CD4-positive, alpha-beta T cell treated with Interleukin-17A for 1 hour (primary cell): ENCODE data around the gene MYO1A.

Experiments
- DNase-seq: peaks from one replicate; pipeline ENCODE4 v3.0.0-alpha.2; 2020

The MYO1A gene

DNA sequence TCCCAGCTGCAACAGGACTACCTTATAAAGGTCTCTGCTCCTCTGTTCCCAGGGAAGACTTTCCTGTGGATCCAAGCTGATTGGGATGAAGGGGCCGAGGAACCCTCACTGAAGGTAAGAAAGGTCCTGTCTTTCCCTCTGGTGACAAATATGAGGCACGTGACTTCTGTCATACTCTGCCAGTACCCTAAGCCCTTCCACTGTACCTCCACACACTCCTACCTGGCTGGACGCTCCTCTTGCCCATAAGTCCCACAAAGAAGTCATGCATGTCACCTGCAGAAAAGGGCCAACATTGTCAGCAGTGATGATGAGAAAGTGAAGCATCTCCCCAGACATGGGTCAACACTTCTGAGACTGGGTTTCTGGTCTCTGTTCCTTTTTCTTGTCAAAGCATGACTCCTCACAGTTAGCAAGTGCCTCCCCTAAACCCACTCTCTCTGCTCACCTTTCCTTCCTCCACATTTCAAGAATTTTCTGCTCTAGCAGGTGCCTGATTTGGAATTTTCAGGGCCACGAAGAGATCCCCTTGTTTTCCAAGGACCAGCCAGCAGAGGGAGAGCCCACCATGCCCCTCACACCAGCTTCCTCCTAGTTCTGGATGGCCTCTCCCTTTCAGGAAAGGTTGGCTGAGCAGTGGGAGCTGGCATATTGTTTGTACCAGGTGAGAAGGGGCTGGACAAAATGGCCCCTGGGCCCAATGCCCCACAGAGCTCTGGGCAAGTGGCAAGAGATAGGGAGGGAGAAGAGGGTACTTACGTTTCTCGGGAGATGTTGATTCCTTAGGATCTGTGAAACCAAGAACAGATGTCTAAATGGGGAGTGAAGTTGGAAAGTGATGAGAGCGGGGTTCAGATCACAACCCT lies 37.1 kb downstream of the MYO1A start:
- no peak for DNase-seq

DNA sequence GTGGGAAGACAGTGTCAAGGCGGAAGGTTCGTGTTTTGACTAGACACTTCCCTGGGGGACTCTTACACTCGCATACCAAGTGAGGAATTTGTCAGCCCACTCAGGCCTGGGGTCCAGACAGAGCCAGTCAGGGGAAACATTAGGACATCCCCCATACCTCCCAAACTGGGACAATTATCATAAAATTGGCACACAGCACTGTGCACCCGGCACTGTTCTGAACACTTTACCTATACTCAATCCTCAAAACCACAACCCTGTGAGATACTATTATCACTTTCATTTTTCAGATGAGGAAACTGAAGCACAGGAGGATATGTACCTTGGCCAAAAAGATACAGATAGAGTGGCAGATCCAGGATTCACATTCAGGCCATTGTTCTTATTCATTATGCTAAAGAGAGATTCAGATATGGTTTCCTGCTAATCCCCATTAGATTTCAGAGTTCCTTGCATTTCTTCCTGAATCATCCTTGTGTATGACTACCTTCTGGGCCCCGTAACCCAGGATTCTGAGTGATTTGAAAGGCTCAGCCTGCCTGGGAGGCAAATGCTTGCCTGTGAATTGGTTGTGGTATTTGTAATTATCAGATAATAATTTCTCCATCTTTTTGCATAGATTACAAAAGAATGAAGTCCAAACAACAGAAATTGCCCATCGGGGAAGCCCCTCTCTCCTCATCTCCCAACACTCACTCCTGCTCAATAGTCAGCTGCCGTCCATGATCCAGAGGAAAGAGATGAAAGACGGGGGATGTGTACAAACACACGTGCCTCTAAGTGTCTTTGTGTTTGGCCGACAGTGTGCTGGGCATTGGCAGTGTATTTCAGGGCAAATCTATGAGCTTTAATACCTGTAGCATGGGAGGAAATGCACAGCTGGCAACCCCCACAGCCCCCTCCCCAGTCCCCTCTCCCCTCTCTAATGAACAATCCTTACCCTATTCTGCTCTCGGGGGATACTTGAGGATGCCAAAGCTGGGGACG lies 38.2 kb downstream of the MYO1A start:
- DNase-seq, result peak; percentile 37

DNA sequence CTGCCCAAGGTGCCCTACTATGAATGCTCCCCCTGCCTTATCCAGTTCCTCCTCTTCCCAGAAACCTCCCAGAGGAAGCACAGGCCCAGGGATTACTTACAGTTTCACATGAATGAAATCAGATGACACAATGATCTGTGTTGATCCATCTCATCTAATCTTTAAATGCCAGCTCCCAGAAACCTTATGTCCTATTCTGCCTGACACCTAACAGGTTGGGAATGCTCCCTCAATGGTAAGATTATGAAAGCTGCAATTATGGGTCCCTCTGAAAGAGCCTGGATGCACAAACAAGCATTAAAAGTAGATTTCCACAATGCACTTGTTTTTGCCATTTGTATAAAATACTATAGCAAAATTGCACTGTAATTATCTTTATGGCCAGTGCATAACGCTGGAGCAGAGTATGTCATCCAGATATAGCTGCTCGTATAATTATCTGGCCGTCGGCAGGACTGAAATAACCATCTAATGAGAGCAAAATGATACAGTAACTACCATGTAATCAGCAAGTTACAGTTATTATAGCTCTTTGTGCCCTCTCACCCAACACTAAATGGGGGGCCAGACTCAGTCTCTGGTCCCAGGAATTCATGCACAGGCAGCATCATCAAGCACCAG lies 39.2 kb downstream of the MYO1A start:
- no peak for DNase-seq

DNA sequence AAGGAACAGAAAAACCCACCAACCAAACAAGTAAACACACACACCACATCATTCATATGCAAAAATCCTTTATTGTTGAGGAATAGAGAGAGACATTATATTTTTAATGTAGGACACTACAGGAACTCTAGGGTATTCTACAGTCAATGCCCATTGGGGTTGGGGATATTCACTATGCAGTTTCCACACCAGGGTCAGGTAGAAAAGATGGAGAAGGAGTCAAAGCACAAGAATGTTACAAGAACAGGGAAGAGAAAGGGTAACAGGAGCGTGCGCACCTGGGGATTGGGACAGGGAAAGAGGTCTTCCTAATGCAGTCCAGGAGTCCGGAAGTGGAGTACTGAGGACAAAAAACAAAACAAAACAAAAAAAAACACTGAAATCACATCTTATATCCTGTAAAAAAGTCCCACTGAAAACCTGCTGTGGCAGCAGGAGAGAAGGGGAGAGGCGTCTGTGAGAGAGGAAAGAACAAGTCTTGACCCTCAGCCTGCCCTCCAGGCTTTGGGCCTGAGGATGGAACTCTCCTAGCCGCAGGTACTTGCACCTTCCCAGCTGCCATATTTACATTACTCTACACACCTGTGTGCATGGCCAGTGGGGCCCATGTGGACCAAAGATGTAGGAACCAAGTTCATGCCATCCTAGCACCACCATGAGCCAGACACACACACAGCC lies 39.8 kb downstream of the MYO1A start:
- DNase-seq, result no peak

DNA sequence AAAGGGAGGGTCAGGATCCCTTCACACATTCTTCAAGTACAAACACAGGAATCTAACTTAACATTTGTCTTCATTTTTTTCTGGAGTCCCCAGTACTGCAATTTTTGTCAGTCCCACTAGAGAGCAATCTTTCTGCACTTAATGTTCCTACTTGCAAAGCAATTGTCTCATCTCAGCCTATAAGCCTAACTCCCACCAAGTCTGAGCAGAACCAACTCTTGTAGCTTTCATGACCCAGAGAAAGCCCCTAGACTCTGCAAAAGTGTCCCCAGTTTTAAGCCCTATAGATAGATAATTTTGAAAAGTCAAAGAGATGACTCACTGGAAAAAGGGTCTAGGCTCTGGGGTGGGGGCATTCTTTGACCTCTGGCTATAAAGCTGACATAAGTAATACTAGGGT lies 41.8 kb downstream of the MYO1A start:
- peak; percentile 74 for DNase-seq

DNA sequence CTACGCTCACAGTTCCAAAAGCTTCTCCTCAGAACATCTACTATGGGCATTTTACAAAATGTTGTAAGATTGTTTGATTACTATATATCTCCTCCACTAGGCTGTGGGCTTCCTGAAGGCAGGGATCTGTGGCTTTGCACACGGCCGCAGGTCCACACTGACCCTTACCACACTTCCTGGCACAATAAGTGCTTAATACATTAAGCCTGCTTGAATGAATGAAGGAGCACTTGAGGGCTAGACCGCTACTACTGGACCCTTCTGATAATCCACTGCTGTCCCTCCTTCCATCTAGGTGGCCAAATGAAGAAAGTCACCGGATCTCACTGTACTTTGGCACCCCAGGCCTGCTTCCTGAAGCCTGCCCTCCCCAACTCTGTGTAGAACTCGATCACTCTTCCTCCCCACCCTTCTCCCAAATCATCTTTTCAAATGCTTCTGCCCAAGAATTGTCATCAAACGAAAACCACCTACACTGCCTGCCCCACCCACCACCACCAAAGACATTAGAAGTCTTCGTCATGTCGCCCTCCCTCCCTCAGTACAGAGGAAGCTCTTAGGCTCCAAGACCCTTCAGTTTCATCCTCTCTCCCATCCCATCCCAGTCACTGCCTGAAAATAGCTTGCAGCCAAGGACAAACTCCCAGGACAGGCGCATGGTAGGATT lies 43.0 kb downstream of the MYO1A start:
- no peak for DNase-seq

DNA sequence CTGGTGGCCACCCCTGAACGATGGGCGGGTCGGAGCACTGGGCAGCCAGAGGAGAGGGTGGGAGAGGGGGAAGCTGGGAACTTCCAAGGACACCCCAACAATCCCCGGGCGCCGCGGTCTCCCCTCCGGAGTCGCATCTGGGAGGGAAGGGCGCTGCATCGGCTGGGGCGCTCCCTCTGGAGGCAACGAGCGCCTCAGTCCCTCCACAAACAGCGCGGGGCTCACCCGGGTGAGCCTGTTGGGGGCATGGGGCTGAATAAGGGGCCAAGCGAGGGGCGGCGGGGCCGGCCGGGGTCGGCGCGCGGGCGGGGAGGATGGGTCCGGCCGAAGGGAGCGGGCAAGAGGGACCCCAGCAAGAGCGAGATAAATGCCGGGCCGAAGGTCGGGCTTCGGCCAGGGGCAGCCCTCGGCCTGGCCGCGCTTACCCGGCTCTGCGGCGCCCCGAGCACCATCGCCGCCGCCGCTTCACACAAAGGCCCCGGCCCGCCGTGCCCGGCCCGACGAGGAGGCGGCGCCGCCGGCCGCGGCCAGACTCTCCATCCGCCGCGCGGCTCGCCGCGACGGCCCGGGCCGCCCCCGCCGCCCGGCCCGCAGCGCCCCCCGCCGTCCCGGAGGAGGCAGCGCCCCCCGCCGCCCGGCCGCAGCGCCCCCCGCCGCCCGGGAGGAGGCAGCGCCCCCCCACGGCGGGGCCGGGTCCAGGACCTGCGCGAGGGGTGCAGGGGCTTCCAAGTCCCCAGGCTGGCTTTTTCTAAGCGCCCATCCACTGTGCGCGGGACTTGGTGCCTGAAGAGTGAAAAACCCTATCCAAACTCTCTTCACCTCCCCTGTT lies 43.7 kb downstream of the MYO1A start, which contains the start of gene ZBTB39:
Gene ZBTB39 (minus strand): TSS at position 567 of the 829 bp plus-strand sequence. CDS start 1,629 bp downstream, outside the sequence.
- DNase-seq, result peak; percentile 65

DNA sequence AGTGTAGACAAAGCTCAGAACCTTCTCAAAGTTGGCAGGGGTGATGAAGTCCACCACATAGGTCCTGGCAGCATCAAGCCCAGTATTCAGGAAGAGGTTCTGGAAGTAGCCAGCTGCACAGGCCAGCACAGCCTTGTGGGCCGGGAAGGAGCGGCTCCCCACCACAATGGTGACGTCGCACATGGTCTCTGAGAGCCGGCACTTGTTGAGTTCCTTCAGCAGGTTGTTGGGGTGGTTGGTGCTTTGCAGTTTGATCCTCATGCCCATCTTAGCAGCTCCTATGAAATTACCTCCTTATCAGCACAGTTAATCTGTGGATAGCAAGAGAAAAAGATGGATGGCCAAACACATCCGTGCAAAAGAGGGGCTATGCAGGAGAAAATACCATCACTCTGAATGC lies 45.3 kb downstream of the MYO1A start:
- no peak for DNase-seq

DNA sequence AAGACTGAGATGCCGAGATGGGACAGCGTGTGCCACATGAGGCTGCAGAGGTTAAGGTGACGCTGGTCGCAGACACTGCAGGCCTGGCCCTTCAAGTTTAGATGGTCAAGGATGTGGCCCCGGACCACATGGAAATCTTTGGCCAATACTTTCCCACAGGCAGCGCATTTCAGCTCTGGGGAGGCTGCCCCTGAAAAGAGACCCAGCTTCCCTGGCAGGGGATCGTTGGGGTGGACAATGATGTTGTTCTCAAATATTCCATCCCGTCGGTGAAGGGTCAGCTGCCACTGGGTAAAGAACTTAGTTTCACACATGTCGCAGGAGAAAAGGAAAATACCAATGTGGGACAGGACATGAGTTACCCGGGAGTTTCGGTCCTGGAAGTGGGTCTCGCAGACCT lies 46.5 kb downstream of the MYO1A start:
- DNase-seq, result no peak

DNA sequence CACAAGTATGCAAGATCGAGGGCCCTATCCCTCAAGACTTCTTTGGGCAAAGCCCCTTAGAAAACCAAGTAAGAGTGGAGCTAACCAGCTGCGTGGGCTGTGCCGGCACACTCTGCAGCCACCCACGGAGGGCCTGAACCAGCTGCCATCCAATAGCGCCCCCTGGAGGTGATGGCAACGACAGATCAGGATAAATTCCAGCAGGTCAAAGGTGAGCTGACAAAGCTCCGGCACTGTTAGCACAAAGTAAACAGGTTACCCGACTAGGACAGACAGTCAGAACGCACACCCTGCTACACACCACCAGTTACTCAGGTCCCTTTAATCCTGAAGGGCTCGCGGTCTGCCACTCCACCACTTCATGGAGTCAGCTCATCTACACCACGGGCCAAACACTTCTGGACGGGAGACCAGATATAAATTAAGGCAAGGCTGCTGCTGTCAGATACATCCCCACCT lies 48.5 kb downstream of the MYO1A start:
- peak; percentile 79 for DNase-seq

DNA sequence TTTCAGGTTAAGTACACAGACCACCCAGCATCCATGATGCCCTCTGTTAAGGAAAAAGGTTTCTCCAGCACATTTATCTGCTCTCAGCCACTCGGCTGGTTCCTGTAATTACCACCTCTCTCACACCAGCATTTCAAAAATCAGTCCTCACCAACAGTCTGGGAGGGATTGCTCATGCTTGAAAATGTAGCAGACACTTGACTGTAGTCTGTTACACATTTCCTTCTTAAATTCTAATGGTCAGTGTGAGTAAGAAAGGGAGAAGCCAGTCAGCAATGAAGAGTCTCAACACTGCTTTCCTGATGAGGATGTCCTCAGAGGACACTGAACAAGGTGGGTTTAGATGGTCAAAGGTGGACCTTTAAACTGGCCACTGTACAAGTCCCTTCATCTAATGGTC lies 49.5 kb downstream of the MYO1A start:
- DNase-seq, result no peak

DNA sequence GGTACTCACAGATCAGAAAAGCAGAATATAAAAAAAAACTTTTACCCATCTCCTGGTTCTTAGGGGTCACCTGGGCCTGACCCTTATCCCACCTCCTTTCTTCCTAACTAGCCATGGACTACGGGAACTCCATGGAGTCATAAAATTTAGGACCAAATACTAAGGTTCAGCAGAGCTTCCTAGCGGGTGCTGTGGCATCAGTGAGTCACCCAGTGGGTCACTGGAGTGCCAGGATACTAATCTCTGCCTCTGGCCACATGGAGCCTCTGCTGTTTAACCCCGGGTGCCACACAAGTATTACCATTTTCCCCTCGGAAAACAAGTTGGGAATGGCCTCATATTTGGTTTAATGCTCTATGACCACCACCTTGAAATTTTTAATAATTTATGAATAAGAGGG lies 50.5 kb downstream of the MYO1A start:
- DNase-seq, result no peak

DNA sequence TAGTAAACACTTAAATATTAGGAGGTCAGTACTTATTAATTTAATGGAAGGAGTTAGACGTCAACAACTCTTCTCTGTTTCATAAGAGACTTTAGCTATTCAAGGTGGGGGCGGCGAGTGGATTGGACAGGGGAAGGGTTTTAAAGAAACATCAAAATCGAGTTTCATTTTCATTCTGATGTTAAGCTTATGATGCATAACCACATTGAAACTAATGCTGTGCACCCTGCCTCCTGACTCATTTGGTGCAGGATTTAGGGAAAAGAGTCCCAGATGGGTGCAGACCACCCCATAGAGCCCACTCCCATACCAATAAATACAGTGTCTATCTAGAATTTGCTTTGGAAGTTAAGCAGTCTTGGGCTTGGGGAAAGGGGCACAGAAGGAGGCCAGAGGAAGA lies 50.9 kb downstream of the MYO1A start:
- DNase-seq, result no peak

DNA sequence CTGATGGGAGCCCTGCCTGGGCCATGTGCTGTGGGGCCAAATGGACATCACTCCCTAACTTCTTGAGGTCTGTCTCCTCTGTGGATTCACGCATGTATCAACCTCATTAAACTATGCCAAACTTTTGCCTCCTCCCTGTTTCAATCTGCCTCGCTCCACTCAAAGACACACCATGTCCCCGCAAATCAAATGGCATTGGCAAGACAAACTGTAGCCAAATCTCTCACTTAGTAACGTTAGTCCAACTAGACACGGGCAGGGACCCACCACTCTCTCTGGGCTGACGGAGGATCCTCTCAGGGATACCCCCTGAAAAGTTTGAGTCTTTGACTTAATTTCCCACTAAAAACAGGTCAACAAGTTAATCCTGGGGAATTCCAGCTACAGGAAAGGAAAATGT lies 51.6 kb downstream of the MYO1A start:
- DNase-seq, result no peak

DNA sequence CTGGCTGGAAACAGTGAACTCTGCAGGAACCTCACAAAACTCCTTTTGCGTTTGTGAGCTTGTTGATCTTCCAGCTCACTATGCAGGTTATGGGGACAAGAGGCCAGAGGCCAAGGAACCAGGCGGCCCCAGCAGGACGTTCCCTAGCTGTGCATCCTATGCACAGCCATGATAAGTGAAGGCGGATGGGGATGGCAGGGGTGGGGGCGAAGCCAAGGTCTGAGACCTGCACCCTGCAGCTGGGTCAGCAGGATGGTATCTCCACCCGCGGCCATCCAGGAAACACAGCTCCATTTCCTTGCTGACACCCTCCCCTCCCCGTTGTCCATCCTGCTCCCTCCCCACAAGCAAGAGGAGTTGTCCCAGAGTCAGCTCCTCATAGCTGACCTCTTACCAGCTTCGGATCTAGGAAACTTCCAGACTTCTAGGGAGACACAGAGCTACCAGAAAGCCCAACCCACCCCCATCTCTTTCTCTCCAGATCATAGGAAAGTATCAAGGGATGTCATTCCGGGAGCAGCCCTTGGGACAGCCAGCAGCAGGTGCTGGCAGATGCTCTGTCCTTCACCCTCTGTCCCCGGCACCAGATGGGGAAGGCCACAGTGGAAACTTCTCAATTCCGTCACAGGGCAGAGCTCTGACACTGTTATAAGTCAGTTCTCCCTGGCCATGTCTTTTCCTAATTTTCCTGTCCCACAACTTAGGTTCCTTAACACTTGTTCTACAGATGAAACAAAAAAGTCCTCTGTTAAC lies 53.0 kb downstream of the MYO1A start:
- no peak for DNase-seq

DNA sequence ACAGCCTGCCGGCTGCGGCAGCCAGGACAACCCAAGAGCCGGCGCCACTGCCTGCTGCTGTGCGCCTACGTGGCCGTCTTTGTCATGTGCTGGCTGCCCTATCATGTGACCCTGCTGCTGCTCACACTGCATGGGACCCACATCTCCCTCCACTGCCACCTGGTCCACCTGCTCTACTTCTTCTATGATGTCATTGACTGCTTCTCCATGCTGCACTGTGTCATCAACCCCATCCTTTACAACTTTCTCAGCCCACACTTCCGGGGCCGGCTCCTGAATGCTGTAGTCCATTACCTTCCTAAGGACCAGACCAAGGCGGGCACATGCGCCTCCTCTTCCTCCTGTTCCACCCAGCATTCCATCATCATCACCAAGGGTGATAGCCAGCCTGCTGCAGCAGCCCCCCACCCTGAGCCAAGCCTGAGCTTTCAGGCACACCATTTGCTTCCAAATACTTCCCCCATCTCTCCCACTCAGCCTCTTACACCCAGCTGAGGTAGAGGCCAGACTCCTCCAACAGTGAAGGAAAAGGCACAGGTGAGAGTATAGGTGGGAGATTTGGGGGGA lies 53.9 kb downstream of the MYO1A start:
- DNase-seq, result no peak

DNA sequence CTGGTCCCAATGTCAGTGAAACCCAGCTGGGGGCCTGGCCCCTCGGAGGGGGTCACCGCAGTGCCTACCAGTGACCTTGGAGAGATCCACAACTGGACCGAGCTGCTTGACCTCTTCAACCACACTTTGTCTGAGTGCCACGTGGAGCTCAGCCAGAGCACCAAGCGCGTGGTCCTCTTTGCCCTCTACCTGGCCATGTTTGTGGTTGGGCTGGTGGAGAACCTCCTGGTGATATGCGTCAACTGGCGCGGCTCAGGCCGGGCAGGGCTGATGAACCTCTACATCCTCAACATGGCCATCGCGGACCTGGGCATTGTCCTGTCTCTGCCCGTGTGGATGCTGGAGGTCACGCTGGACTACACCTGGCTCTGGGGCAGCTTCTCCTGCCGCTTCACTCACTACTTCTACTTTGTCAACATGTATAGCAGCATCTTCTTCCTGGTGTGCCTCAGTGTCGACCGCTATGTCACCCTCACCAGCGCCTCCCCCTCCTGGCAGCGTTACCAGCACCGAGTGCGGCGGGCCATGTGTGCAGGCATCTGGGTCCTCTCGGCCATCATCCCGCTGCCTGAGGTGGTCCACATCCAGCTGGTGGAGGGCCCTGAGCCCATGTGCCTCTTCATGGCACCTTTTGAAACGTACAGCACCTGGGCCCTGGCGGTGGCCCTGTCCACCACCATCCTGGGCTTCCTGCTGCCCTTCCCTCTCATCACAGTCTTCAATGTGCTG lies 54.6 kb downstream of the MYO1A start:
- no peak for DNase-seq

DNA sequence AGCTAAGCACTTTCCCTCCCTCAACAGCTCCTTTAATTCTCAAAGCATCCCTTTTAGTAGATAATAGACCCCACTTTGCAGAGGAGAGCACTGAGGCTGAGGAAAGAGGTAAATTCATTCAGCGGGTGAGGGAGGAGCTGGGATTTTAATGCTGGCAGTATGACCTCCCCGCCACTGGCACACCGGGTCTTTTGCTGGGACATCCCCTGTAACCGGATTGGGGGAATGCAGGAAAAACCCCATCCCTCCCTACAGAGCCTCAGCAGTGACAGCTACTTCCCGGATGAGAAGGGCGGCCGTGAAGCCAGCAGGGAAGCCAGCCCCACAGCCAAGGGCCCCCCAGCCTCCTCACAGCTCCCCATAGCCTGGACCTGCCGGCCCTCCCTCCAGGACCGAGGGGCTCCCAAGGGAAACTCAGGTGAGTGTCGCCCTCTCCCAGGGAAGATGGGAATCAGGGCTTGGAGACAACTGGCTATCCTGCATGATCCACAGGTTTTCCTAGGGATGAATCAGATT lies 55.6 kb downstream of the MYO1A start:
- DNase-seq, result no peak

DNA sequence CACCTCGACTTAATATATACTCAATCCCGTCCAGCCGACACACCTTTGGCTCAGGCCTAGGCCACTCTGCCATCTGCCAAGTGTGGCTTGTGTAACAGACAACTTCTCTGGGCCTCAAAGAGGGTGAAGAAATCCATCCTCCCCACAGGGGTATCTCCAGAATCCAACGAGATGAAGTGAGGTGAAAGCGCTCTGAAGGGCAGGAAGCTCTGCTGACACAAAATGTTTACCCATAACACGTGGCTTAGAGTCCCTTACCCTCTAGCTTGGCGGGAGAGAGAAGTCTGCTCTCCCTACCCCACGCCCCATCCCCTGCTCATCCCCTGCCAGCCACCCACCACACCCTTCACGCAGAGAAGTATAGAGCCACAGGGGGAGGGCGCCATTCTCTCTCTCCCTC lies 56.6 kb downstream of the MYO1A start:
- DNase-seq, result no peak
